T-helper 9 cell (primary cell): ENCODE data around the gene CRTC3.

Source experiments
- DNase-seq: peaks from one replicate; pipeline ENCODE4 v3.0.0-alpha.2; 2020

The CRTC3 gene

DNA sequence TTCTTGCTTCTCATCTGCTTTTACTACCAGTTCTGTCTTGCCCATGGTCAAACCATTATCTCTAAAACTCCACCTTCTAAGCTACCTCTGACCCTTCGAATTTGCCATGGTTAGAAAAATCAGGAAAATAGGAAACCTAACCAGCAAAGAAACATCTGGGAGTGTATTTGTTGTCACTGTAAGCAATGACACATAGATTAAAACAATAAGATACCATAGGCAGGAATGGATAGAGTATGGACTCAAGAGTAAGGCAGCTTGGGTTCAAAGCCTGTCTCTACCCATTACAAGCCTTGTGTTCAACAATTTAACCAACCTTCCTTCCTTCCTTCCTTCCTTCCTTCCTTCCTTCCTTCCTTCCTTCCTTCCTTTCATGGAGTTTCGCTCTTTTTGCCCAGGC lies 34.9 kb downstream of the CRTC3 start:
- no peak for DNase-seq

DNA sequence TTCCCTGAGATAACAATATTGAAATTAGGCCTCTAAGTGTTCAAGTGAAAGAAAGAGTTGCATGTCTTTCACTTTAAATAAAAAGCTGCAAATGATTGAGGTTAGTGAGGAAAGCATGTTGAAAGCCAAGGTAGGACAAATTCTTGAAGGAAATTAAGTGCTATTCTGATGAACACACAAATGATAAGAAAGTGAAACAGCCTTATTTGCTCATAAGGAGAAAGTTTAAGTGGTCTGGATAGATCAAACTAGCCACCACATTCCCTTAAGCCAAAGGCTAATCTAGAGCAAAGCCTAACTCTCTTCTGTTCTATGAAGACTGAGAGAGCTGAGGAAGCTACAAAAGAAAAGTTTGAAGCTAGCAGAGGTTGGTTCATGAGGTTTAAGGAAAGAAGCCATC lies 36.1 kb downstream of the CRTC3 start:
- DNase-seq = no peak

DNA sequence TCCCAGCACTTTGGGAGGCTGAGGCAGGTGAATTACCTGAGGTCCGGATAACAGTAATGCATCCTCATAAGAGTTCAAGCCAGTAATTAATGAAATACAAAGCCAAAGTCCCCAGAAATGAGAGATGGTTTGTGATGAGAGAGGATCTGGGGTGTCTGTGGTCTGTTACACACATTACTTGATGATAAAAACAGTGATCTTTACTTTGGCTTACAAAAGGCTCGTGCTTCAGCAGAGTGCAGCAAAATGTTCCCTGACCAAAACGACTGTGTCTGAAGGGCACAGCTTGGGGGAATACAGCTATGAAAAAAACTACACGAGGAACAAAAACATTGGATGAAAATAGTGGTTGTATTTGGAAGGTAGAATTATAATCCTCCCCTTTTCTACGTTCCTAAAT lies 40.9 kb downstream of the CRTC3 start:
- DNase-seq = no peak

DNA sequence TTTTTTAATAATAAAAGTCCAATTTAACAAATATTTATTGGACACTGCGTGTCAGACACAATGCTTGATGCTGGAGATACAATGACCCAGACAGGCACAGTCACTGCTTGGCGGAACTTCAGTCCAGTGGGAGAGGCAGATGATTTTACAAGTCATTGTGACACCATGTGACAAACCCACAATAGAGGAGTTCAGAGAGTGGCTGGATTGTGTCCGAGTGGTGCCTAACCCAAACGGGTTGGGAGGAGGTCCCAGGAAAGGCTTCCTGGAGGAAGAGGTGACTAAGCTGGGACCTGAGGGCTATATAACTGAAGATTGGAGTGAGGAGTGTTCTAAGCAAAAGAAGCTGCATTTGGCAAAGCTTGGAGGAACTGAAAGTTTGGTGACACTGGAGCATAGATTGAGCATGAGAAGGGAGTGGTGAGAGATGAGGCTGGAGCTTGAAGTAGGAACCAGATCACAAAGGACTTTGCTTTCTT lies 41.4 kb downstream of the CRTC3 start:
- DNase-seq = no peak

DNA sequence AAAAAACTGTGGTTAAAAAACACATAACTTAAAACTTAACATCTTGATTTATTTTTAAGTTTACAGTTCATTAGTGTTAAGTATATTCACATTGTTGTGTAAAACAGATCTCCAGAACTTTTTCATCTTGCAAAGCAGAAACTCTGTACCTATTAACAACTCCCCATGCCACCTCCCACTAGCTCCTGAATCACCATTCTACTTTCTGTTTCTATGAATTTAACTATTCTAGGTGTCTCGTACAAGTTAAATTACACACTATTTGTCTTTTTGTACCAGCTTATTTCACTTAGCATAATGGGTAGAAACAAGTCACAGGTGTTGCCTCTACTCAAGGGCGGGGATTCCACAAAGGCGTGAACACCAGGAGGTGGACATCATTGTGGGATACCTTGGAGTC lies 43.2 kb downstream of the CRTC3 start:
- no peak for DNase-seq

DNA sequence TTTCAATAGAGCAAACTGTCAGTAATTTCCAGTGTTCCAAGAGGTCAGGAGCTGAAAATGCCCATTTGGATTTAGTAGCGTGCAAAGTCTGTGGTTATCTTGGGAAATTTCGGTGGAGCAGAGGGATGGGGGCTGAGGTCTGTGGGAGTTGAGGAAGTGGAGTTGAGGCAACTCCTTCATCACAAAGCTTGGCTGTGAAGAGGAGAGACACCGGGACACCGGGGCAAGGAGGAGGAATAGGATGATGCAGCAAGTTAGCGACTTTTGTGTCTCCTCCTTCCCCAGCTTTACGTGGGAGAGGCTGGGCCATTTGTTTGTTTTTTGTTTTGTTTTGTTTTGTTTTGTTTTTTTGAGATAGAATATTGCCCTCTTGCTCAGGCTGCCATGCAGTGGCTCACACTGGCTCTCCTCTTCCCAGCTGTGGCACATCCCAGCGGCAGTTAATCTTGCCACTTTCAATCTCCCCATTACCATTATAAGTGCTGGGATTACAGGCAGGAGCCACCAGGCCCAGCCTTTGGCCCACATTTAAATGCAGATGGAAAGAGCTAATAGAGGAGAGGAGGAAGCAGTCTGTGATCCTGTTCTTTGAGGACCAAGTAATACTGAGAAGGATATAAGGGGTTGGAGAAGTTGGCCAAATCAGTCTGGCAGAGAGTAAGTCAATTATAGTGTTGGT lies 47.1 kb downstream of the CRTC3 start:
- no peak for DNase-seq

DNA sequence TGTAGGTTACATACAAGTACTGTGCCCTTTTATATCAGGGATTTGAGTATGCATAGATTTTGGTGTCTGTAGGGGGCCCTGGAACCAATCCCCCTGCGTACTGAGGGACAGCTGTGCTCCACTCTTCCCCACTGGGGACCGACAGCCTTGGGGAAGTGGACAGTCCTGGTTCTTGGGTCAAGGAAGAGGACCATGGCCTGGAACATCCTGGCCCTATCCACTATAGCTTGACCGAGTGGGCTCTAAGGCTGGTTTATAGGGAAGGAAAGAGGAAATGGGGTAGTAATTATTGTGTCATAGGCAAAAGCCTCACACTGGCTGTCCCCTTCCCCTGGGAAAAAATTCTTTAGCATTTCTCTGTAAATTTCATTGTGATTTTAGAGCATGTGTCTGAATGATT lies 49.5 kb downstream of the CRTC3 start:
- DNase-seq = no peak

DNA sequence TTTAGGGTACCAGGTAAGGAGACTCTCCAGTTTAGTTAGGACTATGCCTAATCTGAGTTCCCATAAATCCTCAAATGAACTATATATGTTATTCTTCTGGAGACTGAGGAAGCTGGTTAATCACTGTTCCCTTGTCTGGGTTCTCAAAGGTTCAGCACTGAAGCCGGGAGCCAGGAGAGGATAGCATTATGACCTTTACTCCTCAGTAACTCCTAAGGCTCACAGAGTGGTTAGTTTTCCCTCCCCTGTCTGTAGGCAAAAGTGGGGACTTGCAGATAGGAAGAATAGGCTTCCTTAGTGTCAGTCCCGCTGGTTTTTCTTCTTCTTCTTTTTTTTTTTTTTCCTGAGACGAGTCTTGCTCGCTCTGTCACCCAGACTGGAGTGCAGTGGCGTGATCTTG lies 50.4 kb downstream of the CRTC3 start:
- DNase-seq = no peak

DNA sequence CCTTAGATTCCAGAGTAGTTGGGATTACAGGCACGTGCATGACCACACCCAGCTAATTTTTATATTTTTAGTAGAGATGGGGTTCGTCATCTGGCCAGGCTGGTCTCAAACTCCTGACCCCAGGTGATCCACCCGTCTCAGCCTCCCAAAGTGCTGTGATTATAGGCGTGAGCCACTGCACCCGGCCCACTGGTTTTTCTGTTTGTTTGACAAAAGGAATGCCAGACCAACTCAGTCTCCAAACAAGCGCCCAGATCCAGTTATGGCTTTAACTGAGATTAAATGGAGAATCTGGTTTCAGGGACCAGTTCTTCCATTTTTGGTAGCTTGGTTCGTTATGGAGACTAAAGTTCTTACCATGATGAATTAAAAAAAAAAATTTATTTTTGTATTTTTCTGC lies 50.8 kb downstream of the CRTC3 start:
- DNase-seq = no peak

DNA sequence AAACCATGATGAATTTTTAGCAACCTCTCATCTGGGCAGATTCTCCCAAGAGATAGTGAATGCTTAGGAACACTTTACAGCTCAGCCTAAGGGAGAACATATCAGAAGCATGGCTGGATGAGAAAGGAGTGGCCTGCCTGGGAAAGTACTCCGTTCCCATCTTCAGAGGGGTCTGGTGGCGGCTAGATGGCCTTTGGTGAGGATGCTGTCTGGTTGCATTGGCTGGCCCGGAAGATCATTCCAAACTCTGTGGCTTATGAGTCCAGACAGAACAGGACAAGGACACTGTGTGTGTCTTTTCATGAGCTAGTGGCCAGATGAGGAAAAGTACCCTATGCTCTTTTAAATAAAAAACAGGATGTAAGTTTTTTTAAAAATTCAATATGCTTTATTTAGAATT lies 51.2 kb downstream of the CRTC3 start:
- DNase-seq = no peak

DNA sequence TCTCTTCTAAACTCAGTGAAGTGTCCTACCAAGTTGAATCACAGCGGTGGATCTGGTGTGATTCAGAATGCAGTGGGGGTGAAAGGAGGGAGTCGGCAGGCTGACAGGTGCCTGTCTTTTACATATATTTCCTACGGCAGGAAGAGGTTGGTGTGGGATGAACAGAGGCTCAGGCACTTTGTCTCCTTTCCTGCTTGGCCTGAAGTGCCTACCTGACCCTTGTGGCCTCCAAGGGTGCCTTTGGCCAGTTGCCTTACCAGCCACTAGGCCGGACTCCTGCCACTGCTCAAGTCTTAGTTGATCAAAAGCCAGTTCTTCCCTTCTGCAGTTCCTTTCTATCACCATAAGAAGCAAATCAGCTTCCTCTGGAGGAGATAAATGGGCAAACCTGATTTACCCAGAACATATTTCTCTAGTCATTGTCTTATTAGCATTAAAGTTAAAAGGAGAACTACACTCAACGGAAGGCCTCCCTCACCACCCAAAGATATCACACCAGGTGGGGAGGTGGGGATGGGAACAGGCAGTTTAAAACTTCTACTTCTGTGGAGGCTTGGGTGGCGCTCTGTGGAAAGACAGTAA lies 52.1 kb downstream of the CRTC3 start:
- DNase-seq = no peak

DNA sequence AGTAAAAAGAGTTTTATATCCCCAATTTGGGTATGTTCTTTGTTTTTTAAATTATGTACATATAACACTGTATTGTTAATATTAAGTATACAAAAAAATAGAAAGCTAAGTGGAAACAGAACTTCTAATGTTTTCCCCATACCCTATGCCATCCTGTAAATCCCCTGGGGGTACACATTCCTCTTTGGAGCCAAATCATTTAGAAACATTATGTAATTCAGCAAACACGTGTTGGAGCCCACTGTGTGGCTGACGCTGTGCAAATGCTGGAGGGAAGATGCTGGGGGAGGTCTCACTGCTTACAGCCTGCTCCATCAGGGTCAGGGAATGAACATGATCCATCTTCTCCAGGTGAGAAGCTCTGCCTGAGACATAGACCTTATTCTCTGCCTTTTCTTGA lies 52.8 kb downstream of the CRTC3 start:
- no peak for DNase-seq

DNA sequence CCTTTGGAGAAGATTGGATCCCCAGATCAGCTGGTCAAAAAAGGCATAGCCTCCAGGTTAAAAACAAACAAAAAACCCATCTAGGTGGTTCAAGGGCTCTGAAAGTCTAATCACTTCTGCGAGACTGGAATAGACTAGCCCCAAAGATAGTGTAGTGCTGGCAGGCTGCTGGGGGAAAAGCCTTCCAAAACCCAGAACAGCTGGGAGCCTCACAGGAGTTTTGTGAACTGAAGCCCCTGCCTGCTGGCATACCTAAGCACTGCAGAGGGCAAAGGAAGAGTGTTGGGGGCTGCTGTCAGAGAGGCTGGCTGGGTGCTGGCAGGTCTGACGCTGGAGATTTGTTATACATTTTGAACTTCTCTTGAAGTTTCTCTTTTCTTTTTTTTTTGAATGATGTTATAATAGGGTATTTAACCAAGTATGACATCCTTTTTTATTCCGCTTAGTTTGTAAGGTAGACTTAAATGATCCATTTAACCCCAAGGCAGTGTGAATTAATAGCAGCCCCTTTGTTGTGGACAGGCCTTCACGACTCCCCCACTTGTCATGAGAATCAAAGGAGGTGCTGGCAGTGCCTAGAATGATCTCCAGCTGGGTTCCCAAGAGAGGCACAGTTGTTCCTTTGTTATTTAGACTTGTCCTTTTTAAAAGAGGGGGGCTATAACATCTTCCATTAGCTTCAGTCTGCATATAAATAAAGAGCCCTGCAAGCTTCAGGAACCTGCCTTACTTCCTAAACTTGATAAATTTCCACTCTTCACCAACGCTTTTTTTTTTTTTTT lies 53.9 kb downstream of the CRTC3 start:
- DNase-seq = no peak

DNA sequence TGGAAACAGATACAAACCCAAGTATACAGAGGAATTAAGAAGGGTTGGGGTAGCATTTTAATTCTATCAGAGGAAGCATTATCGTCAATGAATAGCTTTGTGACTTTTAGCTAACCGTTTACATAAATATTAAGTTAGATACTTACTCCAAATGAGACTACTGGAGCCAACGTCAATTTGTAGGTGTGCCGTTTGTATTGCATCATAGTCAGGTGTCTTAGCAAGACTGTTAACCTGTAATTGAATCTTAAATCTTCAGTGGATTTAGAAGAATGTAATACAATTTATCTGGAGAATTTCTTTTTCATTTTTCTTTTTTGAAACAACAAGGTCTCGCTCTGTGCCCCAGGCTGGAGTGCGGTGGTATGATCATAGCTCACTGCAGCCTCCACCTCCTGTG lies 55.1 kb downstream of the CRTC3 start:
- no peak for DNase-seq

DNA sequence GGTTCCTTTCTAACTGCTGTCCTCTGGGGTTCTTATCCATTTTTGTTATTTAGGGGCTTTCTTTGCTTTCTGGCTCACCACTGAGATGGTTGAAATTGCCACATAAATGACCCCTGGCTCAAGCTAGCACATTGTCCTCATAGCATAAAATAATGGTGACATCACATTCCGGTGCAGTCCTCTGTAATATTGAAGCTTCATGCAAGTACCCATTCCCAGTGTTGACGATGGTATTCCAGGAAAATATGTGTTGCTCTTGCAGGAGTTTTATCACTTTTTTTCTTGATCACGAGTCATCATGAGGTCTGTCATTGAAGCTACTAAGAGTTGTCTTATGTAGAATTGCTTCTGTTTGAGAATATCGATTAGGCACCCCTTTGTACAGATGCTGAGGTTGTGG lies 56.1 kb downstream of the CRTC3 start:
- no peak for DNase-seq

DNA sequence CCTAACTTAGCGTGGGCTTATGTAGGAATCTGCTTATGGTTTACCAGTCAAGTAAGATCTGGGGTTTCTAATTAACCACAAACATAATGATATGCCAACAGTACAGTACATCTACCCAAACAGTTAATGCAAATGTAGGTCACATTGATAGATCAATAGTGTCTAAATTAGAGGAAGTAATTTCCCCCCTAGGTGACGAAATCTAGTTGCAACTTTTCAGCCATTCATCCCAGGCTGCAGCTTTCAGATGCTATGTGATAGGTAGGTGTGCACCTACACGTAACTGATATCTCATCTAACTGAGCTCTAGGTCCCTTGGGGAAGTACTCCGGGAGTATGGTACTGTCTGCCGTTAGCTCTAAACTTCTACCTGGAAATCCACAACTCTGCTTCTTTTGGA lies 57.2 kb downstream of the CRTC3 start:
- no peak for DNase-seq

DNA sequence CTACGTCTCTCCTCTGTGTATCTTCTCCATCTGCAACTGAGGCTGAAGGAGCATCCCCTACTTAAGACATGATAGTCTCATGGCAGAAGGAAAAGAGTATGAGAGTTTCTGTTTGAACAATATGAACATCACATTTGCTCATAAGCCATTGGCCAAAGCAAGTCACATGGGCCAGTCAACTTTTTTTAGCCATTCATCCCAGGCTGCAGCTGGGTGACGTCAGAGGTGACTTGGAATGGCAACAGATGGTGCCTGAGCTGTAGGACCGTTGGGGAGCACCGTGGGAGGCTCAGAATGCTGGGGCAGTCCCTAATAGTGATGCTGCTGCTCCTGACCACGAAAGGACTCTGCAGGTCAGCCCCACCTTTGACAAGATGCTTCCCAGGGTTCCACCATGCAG lies 58.7 kb downstream of the CRTC3 start:
- no peak for DNase-seq

DNA sequence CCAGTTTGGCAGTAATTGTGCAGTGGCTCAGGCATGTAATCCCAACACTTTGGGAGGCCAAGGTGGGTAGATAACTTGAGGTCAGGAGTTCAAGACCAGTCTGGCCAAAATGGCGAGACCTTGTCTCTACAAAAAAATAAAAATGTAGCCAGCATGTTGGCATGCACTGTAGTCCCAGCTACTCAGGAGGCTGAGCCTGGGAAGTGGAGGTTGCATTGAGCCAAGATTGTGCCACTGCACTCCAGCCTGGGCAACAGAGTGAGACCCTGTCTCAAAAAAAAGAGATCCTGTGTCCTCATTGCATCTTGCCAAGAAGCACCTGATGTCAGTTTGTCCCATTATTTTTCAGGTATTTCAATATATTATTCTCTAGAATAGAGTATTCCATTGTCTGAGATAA lies 61.8 kb downstream of the CRTC3 start:
- DNase-seq = no peak

DNA sequence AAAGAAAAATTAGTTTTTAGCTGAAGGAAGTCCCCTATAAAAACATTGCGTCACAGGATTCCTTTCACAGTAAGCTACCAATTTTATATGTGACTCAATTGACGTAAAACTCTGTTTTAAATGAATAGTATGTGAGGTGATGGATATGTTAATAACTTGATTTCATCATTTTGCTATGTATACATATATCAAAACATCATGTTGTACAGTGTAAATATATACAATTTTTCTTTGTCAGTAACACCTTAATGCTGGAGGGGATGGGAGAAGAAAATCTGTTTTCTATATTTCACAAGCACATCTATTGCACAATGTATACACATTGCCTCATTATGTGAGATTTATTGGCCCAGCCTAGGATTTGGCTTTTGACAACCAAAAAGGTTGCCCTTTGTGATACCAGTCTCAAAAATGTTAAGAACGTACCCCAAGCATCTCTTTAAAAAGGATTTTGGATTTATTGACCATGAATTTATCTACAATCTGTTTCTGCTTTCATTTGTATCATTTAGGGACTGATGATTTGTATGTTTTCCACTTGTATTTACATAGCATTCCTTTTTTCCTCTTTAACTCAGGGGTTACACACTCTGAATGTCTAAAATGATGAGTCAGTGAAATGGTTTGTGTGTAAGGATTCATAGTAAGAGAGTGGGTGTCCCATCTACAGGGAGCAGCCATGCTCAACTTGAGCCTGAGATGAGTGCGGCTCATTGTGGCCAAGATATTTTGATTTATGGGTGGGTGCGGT lies 62.6 kb downstream of the CRTC3 start:
- no peak for DNase-seq

DNA sequence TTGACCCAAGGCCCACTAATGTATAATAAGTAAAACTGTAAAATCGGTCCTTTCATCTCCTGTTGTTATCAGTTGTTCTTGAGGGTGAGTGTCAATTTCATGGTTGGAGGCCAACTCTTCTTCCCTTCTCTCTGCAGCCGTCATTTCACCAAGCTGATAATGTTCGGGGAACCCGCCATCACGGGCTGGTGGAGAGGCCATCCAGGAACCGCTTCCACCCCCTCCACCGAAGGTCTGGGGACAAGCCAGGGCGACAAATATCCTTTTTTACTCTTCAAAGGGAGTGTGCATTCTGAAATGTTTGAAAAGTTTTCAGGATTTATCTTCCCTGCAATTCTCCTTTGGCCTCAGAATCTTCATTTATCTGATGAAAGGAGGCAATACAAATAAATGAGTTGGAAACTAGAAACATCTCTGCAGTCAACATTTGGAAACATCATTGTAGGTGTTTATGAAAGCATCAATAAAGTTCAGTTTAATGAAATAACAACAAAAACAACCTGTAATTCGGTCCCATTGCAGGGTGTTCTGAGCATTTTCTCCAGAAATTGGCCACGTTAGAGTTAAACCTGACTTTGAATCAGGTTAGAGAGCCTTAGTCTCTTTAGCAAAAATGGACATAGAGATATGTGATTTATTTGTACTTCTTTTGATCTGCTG lies 63.9 kb downstream of the CRTC3 start:
- no peak for DNase-seq

DNA sequence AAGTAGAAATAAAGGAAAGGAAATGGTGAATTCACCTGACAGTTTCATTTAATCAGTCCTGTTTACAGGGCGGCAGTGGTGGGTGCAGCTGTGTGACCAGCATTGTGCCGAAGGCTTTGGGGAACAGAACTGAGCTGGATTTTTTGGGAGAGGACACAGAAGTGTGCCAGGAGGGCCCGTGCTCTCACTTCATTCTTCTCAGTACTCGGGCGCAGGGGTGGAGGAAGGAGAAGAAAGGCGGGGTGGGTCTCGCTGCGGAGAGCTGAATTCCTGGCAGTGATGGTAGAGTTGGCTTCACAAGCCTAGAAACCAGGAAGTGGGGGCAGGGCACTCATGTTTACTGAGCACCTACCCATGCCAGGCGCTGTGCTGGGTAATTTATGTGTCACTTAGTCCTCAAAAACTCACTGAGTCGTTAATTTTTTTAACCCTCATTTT lies 64.6 kb downstream of the CRTC3 start:
- peak; percentile 60 for DNase-seq

DNA sequence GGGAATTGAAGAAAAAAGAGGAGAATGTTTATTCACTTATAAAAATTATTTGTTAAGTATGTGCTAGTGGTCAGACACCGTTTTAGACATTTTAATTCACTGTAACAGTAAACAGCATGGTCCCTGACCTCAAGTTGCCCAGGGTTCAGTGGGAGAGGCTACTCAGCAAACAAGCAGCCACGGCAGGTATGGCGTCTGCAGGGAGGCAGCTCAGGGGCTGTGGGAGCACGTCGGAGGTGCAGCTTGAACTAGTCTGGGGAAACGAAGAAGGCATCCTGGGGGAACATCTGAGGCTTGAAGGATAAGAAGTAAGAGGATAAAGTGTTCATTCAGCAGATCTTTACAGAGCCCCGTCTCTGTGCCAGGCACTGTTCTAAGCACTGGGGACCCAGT lies 66.0 kb downstream of the CRTC3 start:
- DNase-seq = no peak

DNA sequence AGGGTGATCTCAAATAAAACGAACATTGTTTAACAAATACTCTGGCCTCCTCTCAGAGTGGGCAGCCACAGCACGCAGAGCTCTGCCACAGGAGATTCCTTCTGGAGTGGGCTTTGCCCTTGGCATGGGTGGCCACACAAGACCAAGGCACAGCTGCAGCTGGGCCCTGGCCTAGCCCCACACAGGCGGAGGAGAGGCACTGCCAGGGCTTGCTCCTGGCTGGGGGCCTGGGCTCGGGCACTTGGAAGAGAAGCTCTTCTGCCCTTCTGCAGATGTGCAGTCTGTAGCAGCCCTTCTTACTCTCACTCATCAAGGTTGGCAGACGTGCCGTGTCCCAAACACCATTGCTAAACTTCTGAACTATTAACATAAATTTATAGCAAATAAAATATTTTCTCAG lies 67.2 kb downstream of the CRTC3 start:
- DNase-seq = no peak
